ENCODE results near the gene FAAP100.

DNA sequence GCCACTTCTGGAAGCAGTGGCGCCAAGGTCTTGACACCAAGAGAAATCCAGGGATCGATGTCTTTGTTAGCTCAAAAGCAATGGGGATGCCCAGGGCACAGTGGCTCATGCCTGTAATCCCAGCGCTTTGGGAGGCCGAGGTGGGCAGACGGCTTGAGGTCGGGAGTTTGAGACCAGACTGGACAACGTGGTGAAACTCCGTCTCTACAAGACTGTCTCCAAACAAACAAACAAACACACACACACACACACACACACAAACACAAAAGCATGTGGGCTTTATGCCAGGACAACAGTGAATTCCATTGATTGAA, 22.4 kb upstream of the FAAP100 start:
- TF ChIP-seq, protein P1, sequence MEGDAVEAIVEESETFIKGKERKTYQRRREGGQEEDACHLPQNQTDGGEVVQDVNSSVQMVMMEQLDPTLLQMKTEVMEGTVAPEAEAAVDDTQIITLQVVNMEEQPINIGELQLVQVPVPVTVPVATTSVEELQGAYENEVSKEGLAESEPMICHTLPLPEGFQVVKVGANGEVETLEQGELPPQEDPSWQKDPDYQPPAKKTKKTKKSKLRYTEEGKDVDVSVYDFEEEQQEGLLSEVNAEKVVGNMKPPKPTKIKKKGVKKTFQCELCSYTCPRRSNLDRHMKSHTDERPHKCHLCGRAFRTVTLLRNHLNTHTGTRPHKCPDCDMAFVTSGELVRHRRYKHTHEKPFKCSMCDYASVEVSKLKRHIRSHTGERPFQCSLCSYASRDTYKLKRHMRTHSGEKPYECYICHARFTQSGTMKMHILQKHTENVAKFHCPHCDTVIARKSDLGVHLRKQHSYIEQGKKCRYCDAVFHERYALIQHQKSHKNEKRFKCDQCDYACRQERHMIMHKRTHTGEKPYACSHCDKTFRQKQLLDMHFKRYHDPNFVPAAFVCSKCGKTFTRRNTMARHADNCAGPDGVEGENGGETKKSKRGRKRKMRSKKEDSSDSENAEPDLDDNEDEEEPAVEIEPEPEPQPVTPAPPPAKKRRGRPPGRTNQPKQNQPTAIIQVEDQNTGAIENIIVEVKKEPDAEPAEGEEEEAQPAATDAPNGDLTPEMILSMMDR (IDR thresholded peaks at IDR 0.05), result no peak
- TF ChIP-seq POLR2A (IDR thresholded peaks at IDR 0.05), result no peak

All from uterus (tissue), 2 donors.